MCF 10A (cell line): ENCODE results near the gene FBLN2. TPM values are rescaled to one million over a fixed set of nuclear protein-coding genes. Genes with fewer than 3 reads are reported as not detected.

Source experiments
- BruUV-seq: library from RNA; stranded (reverse); fragments of 400-500 nt; replicated peaks from 2 replicates; lab custom pipeline; 2021; lab: Mats Ljungman, UMichigan
- CTCF ChIA-PET: fragments of 300-600 bp; sonication (Branson Sonifier 250); formaldehyde crosslinking; extraction: SDS; loops from one replicate; lab custom pipeline; 2021; ENCODE audit warnings: antibody characterized with exemption, inconsistent platforms; lab: Yijun Ruan, JAX
- POLR2A ChIA-PET: fragments of 300-600, 350-650 bp; sonication (Branson Sonifier 250); formaldehyde crosslinking; extraction: SDS; loops from one replicate; lab custom pipeline; 2020; ENCODE audit warnings: antibody characterized with exemption, inconsistent platforms; lab: Yijun Ruan, JAX
- DNase-seq: peaks from one replicate; pipeline ENCODE4 v3.0.0-alpha.2; 2018; ENCODE audit not compliant: unreplicated experiment
- H3K27ac Mint-ChIP-seq: one replicate; pipeline ENCODE4 v1.8.0; 2022; ENCODE audit warnings: mild to moderate bottlenecking, low read depth, mixed read lengths; ENCODE audit not compliant: unreplicated experiment
- H3K27me3 Mint-ChIP-seq: one replicate; pipeline ENCODE4 v1.8.0; 2022; ENCODE audit warnings: mixed read lengths; ENCODE audit not compliant: insufficient read depth, unreplicated experiment
- H3K36me3 Mint-ChIP-seq: one replicate; pipeline ENCODE4 v1.8.0; 2022; ENCODE audit warnings: mild to moderate bottlenecking, moderate library complexity, mixed read lengths; ENCODE audit not compliant: insufficient read depth, unreplicated experiment
- H3K4me1 Mint-ChIP-seq: one replicate; pipeline ENCODE4 v1.8.0; 2022; ENCODE audit warnings: mixed read lengths; ENCODE audit not compliant: insufficient read depth, unreplicated experiment
- H3K4me3 Mint-ChIP-seq: one replicate; pipeline ENCODE4 v1.8.0; 2022; ENCODE audit warnings: mild to moderate bottlenecking, moderate library complexity, mixed read lengths; ENCODE audit not compliant: unreplicated experiment
- H3K9me3 Mint-ChIP-seq: one replicate; pipeline ENCODE4 v1.8.0; 2022; ENCODE audit warnings: mixed read lengths; ENCODE audit not compliant: unreplicated experiment
- CTCF ChIP-seq: fragments of 200-600 bp; IDR thresholded peaks from one replicate; pipeline ENCODE4 v1.8.0; 2022; ENCODE audit warnings: antibody characterized with exemption, mild to moderate bottlenecking; ENCODE audit not compliant: unreplicated experiment
- intact Hi-C: fragments of 100-400 bp; cut with micrococcal nuclease; formaldehyde crosslinking; loops from 2 replicates; pipeline ENCODE4 v1.14.1; 2022
- total RNA-seq: library from RNA; stranded (reverse); gene quantifications from 2 replicates; pipeline ENCODE4 v1.2.3, GENCODE V29; 2022

Gene FBLN2
- total RNA-seq, 1 experiment from 2014 or later: not detected

- no peak for DNase-seq
- Mint-ChIP-seq H3K27ac (no peak overlapping the region), H3K9me3 (no peaks in the 10 kb centered on the region), H3K36me3 (no peaks in the 10 kb centered on the region), H3K4me1 (peaks cover 9% of the 10 kb centered on the region), H3K4me3 (no peak overlapping the region), H3K27me3 (no peaks in the 10 kb centered on the region)
- ChIA-PET CTCF (interaction anchor here (0.5 to 19.0 kb wide), 30 partner anchors 9 to 896 kb away, joined by 3 to 597 read pairs (median 5); partner anchors contain the start of gene WNT7A), POLR2A (interaction anchor here (2.2 to 2.3 kb wide), 2 partner anchors 222 to 227 kb away, joined by 13 read pairs; no protein-coding TSS in a partner anchor)
- intact Hi-C loops: loop anchor here (1.0 to 10.0 kb wide), 2 partner anchors 227 to 794 kb away; no protein-coding TSS in a partner anchor
- BruUV-seq: no TSS peak
- TF ChIP-seq CTCF: no peak
Measured at GRCh38 chr3:13658681-13659080, 109.8 kb downstream of the FBLN2 start.

- intact Hi-C loops: loop anchor here (10.0 kb wide), 1 partner anchor 795 kb away; no protein-coding TSS in a partner anchor
- no peak for DNase-seq
- Mint-ChIP-seq H3K36me3 (no peaks in the 10 kb centered on the region), H3K4me3 (no peak overlapping the region), H3K27me3 (no peaks in the 10 kb centered on the region), H3K4me1 (peaks cover 6% of the 10 kb centered on the region), H3K27ac (no peak overlapping the region), H3K9me3 (no peaks in the 10 kb centered on the region)
- TF ChIP-seq CTCF: no peak
- POLR2A ChIA-PET: no interaction called here
- CTCF ChIA-PET: interaction anchor here (0.6 to 19.0 kb wide), 12 partner anchors 9 to 895 kb away, joined by 3 to 597 read pairs (median 10); partner anchors contain the start of gene WNT7A
- BruUV-seq: no TSS peak
Measured at GRCh38 chr3:13659221-13659969, 110.5 kb downstream of the FBLN2 start.

GRCh38 chr3:13660042-13660874, 111.3 kb downstream of the FBLN2 start:
- no peak for DNase-seq
- Mint-ChIP-seq H3K4me1 (peaks cover 6% of the 10 kb centered on the region), H3K27ac (no peak overlapping the region), H3K9me3 (no peaks in the 10 kb centered on the region), H3K36me3 (no peaks in the 10 kb centered on the region), H3K27me3 (no peaks in the 10 kb centered on the region), H3K4me3 (no peak overlapping the region)
- BruUV-seq: no TSS peak
- TF ChIP-seq CTCF: no peak
- intact Hi-C loops: no loop called here
- ChIA-PET CTCF (interaction anchor here (0.7 to 19.0 kb wide), 5 partner anchors 13 to 508 kb away, joined by 4 to 597 read pairs (median 7); partner anchors contain the start of gene WNT7A), POLR2A (interaction anchor here (1.3 kb wide), 1 partner anchor 220 kb away, joined by 5 read pairs; the partner anchor contains the start of gene WNT7A)
